Stomach (tissue), 9 donors: ENCODE measurements around the gene PSMD13. TPM values are rescaled to one million over a fixed set of nuclear protein-coding genes. Genes with fewer than 3 reads are reported as not detected.

Source experiments
- DNase-seq, 2 donors: peaks; one replicate each; pipeline versions ENCODE4 v3.0.0 to v3.0.0-alpha.2; 2013 to 2019
- H3K27ac ChIP-seq, 5 donors: fragments of 200-600 bp in 4 of 5; sonication (generic) in 4 of 5; one replicate each; pipeline ENCODE4 v1.5.1; 2013 to 2019; ENCODE audit warnings: mild to moderate bottlenecking in 1 of 5, moderate library complexity in 1 of 5
- H3K27me3 ChIP-seq, 3 donors: fragments of 200-600 bp; sonication (generic); one replicate each; pipeline ENCODE4 v1.5.1; 2017 to 2019; ENCODE audit warnings: mixed run types in 1 of 3
- H3K36me3 ChIP-seq, 4 donors: fragments of 200-600 bp; sonication (generic); 1 replicate in 3 of 4; 2 replicates in 1 of 4; pipeline ENCODE4 v1.5.1; 2016 to 2019
- H3K4me1 ChIP-seq, 4 donors: fragments of 200-600 bp; sonication (generic); one replicate each; pipeline ENCODE4 v1.5.1; 2016 to 2019
- H3K4me3 ChIP-seq, 4 donors: fragments of 200-600 bp; sonication (generic) in 3 of 4; one replicate each; pipeline ENCODE4 v1.5.1; 2016 to 2019; ENCODE audit warnings: mild to moderate bottlenecking in 1 of 4
- H3K9me3 ChIP-seq, 4 donors: fragments of 200-600 bp; sonication (generic); one replicate each; pipeline ENCODE4 v1.5.1; 2016 to 2019
- EP300 ChIP-seq: sonication (generic); formaldehyde crosslinking; IDR thresholded peaks from one replicate; pipeline ENCODE4 v1.6.1; 2017; ENCODE audit warnings: antibody characterized with exemption
- POLR2A ChIP-seq, 4 donors: fragments of 450-650 bp; IDR thresholded peaks; one replicate each; pipeline ENCODE4 v1.6.1; 2016; ENCODE audit warnings: antibody characterized with exemption in 4 of 4, control low read depth in 2 of 4, mild to moderate bottlenecking in 1 of 4, moderate library complexity in 1 of 4
- POLR2AphosphoS5 ChIP-seq, 3 donors: sonication (generic); formaldehyde crosslinking; IDR thresholded peaks; one replicate each; pipeline ENCODE4 v1.6.1; 2016; ENCODE audit warnings: antibody characterized with exemption in 3 of 3
- WGBS, 5 donors: extraction: QIAGEN DNeasy Blood & Tissue Kit in 3 of 5; methylation state at CpG; one replicate each; pipeline versions ENCODE4 v1.1.5 to v1.1.7; 2013 to 2018; 5-methylcytosine and 5-hydroxymethylcytosine counted together
- intact Hi-C: fragments of 100-400 bp; cut with DNase I; formaldehyde crosslinking; loops from one replicate; pipeline ENCODE4 v1.15.1; 2023; ENCODE audit warnings: low total_unique reads
- polyA plus RNA-seq, 3 donors: library from polyadenylated mRNA; stranded (reverse); fragments of 200-250 nt; gene quantifications; one replicate each; pipeline ENCODE4 v1.2.3, GENCODE V29; 2013
- total RNA-seq, 5 donors: library from RNA; depleted of rRNA; stranded (reverse); fragments of >200 nt; gene quantifications; one replicate each; pipeline versions ENCODE4 v1.1.0 to v1.2.3, GENCODE V29; 2014 to 2016
- TF ChIP-seq, protein P1 (sequence below), 7 experiments: fragments of 450-650 bp in 4 of 7; fragments of 200-600 bp in 3 of 7; sonication (generic) in 3 of 7; IDR thresholded peaks; one replicate each; pipeline ENCODE4 v1.5.1; 2016 to 2019; ENCODE audit warnings: antibody characterized with exemption in 7 of 7, control low read depth in 2 of 7, mild to moderate bottlenecking in 1 of 7
- donor health status: healthy with polysubstance abuse.
- donor health status: Bipolar disorder and iron deficiency.
- donor health status: healthy.

PSMD13 gene
- total and polyA plus RNA-seq, 8 donors, result 36.2 to 132 (median 111) TPM

DNA sequence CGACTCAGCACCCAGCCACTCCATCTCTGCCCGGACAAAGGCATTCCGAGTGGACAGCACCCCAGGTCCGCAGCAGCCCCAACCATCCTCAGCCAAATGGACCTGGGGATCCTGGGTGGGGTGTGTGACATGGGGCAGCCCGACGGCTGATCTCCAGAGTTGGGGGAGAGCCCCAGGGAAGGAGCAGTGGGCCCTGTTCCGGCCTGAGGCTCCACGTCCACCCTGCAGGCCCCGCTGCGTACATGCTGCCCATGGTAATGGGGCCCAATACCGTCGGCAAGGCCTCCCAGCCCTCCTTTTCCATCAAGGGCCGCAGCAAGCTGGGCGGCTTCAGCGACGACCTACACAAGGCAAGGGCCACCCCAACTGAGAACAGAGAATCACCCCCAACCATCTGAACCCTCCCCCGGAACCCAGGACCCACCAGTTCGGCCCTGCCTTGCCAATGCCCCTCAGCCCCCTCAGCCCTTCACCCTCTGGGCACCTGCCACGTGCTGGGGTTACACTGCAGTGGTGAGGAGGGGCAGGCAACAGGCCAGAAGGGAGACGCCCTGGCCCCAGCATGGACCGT is 38.5 kb upstream of the PSMD13 start:
- peaks cover 5 to 36% (median 30%) of the 10 kb centered on the region in 4 donors for H3K36me3 ChIP-seq
- DNase-seq, result peak in 1 of 2 donors; percentile 21
- no peaks in the 10 kb centered on the region for H3K27me3 ChIP-seq
- H3K4me3 ChIP-seq, result no peak overlapping the region
- no peaks in the 10 kb centered on the region for H3K9me3 ChIP-seq
- intact Hi-C loops, result no loop called here
- 80 to 89% (median 84%) methylated on average over 13 to 21 of the region's 21 CpGs for WGBS, 5 donors
- no peak overlapping the region for H3K27ac ChIP-seq
- peaks cover 0 to 22% (median 6%) of the 10 kb centered on the region in 4 donors for H3K4me1 ChIP-seq
- TF ChIP-seq POLR2AphosphoS5 (IDR thresholded peaks at IDR 0.05), result no peak
- no peak for TF ChIP-seq EP300
- TF ChIP-seq, protein P1, sequence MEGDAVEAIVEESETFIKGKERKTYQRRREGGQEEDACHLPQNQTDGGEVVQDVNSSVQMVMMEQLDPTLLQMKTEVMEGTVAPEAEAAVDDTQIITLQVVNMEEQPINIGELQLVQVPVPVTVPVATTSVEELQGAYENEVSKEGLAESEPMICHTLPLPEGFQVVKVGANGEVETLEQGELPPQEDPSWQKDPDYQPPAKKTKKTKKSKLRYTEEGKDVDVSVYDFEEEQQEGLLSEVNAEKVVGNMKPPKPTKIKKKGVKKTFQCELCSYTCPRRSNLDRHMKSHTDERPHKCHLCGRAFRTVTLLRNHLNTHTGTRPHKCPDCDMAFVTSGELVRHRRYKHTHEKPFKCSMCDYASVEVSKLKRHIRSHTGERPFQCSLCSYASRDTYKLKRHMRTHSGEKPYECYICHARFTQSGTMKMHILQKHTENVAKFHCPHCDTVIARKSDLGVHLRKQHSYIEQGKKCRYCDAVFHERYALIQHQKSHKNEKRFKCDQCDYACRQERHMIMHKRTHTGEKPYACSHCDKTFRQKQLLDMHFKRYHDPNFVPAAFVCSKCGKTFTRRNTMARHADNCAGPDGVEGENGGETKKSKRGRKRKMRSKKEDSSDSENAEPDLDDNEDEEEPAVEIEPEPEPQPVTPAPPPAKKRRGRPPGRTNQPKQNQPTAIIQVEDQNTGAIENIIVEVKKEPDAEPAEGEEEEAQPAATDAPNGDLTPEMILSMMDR (IDR thresholded peaks at IDR 0.05), result no peak
- TF ChIP-seq POLR2A (IDR thresholded peaks at IDR 0.05), result no peak

DNA sequence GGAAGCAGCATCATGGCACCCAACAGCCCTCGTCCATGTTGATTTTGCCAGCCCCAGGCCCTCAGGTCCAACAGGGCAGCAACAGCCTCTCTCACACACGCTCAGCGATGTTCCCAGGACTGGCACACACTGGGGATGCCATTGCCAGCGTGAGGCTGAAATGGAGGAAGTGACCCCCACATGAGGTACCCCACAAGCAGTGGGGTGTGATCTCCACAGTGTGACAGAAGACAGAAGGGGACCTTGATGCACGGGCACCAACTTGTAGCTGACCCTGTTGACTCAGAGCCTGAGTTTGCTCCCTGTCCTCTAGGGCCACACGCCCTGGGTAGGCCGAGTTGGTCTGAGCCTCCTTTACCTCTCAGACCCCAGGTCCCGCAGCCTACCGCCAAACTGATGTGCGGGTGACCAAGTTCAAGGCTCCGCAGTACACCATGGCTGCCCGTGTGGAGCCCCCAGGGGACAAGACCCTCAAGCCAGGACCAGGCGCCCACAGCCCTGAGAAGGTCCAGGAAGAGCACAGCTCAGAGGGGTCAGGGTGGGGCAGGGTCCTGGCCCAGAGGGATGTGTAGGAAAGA is 37.7 kb upstream of the PSMD13 start:
- Histone ChIP-seq H3K27ac (no peak overlapping the region), H3K4me1 (peaks cover 0 to 29% (median 14%) of the 10 kb centered on the region in 4 donors), H3K36me3 (peaks cover 11 to 43% (median 38%) of the 10 kb centered on the region in 4 donors), H3K4me3 (no peak overlapping the region), H3K9me3 (no peaks in the 10 kb centered on the region), H3K27me3 (no peaks in the 10 kb centered on the region)
- intact Hi-C loops, result no loop called here
- no peak for TF ChIP-seq EP300
- no peak for TF ChIP-seq POLR2A (IDR thresholded peaks at IDR 0.05)
- TF ChIP-seq POLR2AphosphoS5 (IDR thresholded peaks at IDR 0.05), result no peak
- TF ChIP-seq, protein P1 (IDR thresholded peaks at IDR 0.05), result no peak
- 79 to 87% (median 85%) methylated on average over 9 to 13 of the region's 13 CpGs for WGBS, 5 donors
- DNase-seq, result peak in 1 of 2 donors; percentile 17

DNA sequence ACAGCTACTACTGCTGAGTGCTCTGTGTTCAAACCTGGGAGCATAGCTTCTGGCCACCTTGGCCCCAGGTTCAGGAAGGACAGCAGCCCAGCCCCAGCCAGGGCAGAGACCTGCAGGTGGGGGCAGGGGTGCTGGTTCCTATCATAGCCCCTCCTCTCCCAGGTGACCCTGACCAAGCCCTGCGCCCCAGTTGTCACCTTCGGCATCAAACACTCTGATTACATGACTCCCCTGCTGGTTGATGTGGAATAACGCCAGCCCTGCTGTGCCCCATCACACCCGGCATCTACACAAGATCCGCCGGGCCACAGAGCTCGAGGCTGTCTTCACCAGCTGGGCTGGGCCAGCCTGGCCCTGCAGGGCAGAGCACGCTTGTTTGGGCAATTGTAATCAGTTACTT is 37.0 kb upstream of the PSMD13 start:
- H3K27me3 ChIP-seq, result no peaks in the 10 kb centered on the region
- WGBS, 5 donors, result 55 to 61% (median 58%) methylated on average over 8 of the region's 8 CpGs
- TF ChIP-seq EP300, result no peak
- TF ChIP-seq, protein P1 (IDR thresholded peaks at IDR 0.05), result no peak
- TF ChIP-seq POLR2A (IDR thresholded peaks at IDR 0.05), result no peak
- no peak for TF ChIP-seq POLR2AphosphoS5 (IDR thresholded peaks at IDR 0.05)
- no peak overlapping the region for H3K27ac ChIP-seq
- peak in 1 of 2 donors; percentile 23 for DNase-seq
- H3K9me3 ChIP-seq, result no peaks in the 10 kb centered on the region
- peaks cover 0 to 36% (median 20%) of the 10 kb centered on the region in 4 donors for H3K4me1 ChIP-seq
- intact Hi-C loops, result no loop called here
- H3K4me3 ChIP-seq, result no peak overlapping the region
- H3K36me3 ChIP-seq, result peaks cover 12 to 50% (median 45%) of the 10 kb centered on the region in 4 donors

DNA sequence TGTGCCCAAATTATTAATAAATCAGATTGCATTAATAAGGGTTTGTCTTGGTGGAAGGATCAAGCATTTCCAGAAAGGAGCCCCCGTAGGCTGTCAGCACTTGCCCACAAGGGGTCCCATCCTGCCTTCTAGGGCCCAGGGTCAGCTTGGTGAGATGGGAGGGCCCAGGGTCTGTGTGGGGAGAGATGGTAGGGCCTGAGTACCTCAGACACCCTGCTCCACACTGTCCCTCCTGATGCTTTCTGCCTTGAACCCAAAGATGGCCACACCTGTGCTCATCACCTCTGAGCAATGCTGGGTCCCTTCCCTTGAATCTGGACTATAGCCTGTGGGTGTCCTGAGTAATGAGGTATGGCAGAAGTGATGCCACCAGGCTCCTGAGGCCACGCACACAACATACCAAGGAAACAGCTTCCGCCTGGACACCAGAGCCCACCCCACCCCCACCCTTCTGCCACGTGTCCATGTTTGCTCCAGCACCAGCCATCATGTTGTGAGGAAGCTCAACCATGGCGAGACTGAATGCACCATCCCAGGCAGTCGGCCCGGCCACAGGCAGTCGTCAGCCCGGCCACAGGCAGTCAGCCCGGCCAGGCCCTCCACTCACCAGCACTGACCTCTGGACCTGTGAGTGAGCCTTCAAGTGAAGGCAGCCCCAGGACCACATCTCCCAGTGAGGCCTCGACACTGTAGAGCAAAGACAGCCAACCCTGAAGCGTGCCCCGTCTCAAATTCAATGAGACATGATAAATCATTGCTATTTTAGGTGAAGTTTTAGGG is 36.4 kb upstream of the PSMD13 start:
- 90 to 93% (median 92%) methylated on average over 13 of the region's 13 CpGs for WGBS, 5 donors
- peak in 1 of 2 donors; percentile 22 for DNase-seq
- Histone ChIP-seq H3K4me3 (no peak overlapping the region), H3K36me3 (peaks cover 12 to 56% (median 51%) of the 10 kb centered on the region in 4 donors), H3K27me3 (no peaks in the 10 kb centered on the region), H3K4me1 (peaks cover 2 to 42% (median 27%) of the 10 kb centered on the region in 4 donors), H3K9me3 (no peaks in the 10 kb centered on the region), H3K27ac (no peak overlapping the region)
- intact Hi-C loops, result no loop called here
- TF ChIP-seq, protein P1 (IDR thresholded peaks at IDR 0.05), result no peak
- TF ChIP-seq POLR2A (IDR thresholded peaks at IDR 0.05) (no peak), EP300 (no peak), POLR2AphosphoS5 (IDR thresholded peaks at IDR 0.05) (no peak)
